ENCODE measurements around the gene SIGLEC15.
"Not testable (repeated sequence)": the region's sequence is repeated elsewhere in the genome, so short reads cannot be mapped to it uniquely, and the experiment has no call there.

Gene SIGLEC15

DNA sequence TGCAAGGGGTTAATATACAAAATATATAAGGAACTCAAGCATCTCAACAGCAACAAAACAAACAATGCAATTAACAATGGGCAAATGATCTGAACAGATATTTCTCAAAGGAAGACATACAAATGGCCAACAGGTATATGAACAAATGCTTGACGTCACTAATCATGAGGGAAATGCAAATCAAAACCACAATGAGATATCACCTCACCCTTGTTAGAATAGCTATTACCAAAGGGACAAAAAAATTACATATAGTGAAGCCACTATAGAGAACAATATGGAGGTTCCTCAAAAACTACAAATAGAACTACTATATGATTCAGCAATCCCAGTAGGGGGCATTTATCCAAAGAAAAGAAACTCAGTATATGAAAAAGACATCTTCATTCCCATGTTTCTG is 3.8 kb upstream of the SIGLEC15 start:
- H3K27me3 ChIP-seq (ENCODE audit: insufficient read depth, low read depth, severe bottlenecking) = peaks cover 81% of the 10 kb centered on the region
- no peak for DNase-seq
- TF ChIP-seq, protein P1, sequence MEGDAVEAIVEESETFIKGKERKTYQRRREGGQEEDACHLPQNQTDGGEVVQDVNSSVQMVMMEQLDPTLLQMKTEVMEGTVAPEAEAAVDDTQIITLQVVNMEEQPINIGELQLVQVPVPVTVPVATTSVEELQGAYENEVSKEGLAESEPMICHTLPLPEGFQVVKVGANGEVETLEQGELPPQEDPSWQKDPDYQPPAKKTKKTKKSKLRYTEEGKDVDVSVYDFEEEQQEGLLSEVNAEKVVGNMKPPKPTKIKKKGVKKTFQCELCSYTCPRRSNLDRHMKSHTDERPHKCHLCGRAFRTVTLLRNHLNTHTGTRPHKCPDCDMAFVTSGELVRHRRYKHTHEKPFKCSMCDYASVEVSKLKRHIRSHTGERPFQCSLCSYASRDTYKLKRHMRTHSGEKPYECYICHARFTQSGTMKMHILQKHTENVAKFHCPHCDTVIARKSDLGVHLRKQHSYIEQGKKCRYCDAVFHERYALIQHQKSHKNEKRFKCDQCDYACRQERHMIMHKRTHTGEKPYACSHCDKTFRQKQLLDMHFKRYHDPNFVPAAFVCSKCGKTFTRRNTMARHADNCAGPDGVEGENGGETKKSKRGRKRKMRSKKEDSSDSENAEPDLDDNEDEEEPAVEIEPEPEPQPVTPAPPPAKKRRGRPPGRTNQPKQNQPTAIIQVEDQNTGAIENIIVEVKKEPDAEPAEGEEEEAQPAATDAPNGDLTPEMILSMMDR (IDR thresholded peaks at IDR 0.05; ENCODE audit: low read depth, low read length) = no peak
- H3K27ac ChIP-seq = no peak overlapping the region
- H3K9me3 ChIP-seq (ENCODE audit: severe bottlenecking) = no peaks in the 10 kb centered on the region
- H3K4me3 ChIP-seq (ENCODE audit: low read depth, low read length) = no peak overlapping the region
- H3K36me3 ChIP-seq = no peaks in the 10 kb centered on the region

DNA sequence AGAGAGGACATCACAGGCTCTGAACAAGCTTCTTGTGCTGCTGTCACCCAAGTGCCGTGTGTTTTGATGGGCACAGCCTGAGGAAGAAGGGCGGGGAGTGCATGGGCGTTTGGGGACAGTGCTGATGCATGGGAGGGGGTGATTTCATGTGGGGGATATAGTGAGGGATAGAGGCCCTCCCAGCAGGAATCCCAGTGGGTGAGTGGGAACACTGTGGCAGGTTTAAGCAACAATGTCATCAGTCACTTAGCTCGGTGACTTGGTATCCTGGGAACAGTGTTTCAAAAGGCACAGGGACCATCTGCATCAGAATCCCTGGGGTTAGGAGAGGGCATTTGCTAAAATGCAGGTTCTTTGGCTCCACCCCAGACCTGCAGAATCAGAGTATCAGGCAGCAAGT is 609 bp downstream of the SIGLEC15 start:
- no peaks in the 10 kb centered on the region for H3K9me3 ChIP-seq (ENCODE audit: severe bottlenecking)
- TF ChIP-seq, protein P1 (IDR thresholded peaks at IDR 0.05; ENCODE audit: low read depth, low read length) = no peak

DNA sequence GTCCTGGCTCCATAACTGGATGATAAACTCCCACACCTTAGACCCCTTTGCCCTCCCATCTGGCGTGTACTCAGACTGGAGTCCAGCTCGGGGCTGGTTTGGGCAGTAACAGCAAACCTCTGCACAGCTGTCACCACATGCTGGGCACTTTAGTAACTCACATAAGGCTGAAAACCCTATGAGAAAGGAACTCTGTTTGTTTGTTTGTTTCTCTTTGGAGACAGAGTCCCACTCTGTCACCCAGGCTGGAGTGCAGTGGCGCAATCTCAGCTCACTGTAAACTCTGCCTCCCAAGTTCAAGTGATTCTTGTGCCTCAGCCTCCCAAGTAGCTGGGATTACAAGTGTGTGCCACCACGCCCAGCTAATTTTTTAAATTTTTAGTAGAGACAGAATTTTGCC is 1.2 kb downstream of the SIGLEC15 start:
- not testable (repeated sequence) for H3K27ac ChIP-seq; H3K9me3 ChIP-seq (ENCODE audit: severe bottlenecking); DNase-seq; H3K36me3 ChIP-seq; H3K4me3 ChIP-seq (ENCODE audit: low read depth, low read length)
- H3K27me3 ChIP-seq (ENCODE audit: insufficient read depth, low read depth, severe bottlenecking) = peaks cover 91% of the 10 kb centered on the region

More for the DNA sequence above, 609 bp downstream of the SIGLEC15 start:
- H3K27me3 ChIP-seq (ENCODE audit: insufficient read depth, low read depth, severe bottlenecking) = peaks cover 90% of the 10 kb centered on the region
- no peak overlapping the region for H3K27ac ChIP-seq
- DNase-seq = no peak
- no peak overlapping the region for H3K4me3 ChIP-seq (ENCODE audit: low read depth, low read length)
- H3K36me3 ChIP-seq = no peaks in the 10 kb centered on the region

DNA sequence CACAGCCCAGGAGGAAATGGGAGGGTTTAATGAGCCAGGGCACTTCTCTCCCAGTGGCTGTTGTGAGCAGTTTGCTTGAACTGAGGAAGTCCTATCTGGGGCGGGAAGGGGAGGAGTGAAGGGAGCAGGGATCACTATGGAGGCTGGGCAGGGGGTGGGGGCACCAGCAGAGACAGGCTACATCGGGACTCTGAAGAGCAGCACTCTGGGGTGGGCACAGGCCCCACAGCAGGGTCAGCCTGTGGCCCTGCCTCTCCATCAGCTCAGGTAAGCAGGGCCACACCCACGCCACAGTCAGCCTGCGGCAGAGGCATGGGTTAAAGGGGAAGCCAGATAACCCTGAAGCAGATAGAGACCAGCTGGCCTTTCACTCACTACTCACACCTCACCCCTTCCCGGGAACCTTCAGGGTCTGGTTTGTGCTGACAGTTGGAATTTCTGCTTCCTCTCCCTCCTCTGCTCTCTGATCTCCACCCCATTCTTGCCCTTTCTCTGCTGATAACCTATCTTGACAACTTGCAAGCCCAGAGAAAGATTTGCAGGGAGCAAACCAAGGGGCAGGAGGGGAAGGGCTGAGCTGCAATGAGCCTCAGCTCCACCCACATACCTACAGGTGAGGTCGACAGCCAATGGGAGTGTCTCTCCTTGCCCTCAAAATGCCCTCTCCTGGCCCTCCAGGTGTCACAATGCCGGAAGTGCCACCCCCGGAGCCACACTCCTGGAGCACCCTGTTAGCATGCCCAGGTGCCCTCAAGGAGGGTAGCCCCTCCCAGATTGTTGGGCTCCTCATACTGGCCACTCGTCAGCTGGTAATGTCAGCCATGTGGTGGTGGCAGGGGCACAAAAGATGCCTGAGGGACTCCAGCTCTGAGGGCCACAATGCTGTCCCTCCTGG is 3.7 kb downstream of the SIGLEC15 start:
- peaks cover 91% of the 10 kb centered on the region for H3K27me3 ChIP-seq (ENCODE audit: insufficient read depth, low read depth, severe bottlenecking)
- H3K36me3 ChIP-seq = no peaks in the 10 kb centered on the region
- TF ChIP-seq, protein P1 (IDR thresholded peaks at IDR 0.05; ENCODE audit: low read depth, low read length) = no peak
- H3K27ac ChIP-seq = no peak overlapping the region
- no peak for DNase-seq
- no peak overlapping the region for H3K4me3 ChIP-seq (ENCODE audit: low read depth, low read length)
- peaks cover 2% of the 10 kb centered on the region for H3K9me3 ChIP-seq (ENCODE audit: severe bottlenecking)

DNA sequence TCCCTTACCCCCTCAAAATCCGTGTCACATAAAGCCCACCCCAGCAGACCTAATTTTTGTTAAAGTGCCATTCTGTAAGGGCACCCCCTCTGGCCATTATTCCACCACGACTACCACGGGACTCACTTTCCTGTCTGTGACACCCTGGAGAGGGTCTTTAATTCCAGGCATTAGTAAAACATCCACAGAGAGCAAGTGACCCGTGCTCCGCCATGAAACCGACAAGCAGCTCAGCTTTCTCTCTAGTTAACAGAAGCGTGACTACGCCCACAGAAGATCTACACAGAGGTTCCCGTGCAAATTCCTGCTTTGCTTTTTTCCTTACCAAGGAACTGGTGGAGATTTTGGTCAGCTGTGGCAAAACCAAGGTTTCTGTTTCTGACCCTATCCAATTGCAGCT is 4.4 kb downstream of the SIGLEC15 start:
- TF ChIP-seq, protein P1 (IDR thresholded peaks at IDR 0.05; ENCODE audit: low read depth, low read length) = no peak
- no peak for DNase-seq

DNA sequence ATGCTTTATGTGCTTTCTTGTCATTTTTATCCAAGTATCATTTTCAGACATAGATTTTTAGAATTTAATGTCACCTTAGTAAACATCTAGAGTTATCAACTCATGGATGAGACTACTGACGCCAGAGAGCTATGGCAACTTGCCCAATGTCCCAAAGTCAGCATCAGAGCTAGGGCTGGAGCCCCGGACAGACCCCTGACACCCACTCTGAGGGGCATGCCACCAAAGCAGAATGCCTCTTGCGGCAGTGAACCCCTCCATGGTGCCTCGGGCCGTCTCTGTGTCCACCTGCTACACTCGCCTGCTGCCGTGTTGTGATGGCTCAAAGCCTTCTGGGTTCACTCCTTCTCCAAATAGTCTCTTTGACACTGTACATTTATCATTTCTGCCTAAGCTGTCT is 5.4 kb downstream of the SIGLEC15 start:
- H3K27ac ChIP-seq = no peak overlapping the region
- no peaks in the 10 kb centered on the region for H3K36me3 ChIP-seq
- peaks cover 92% of the 10 kb centered on the region for H3K27me3 ChIP-seq (ENCODE audit: insufficient read depth, low read depth, severe bottlenecking)
- peaks cover 3% of the 10 kb centered on the region for H3K9me3 ChIP-seq (ENCODE audit: severe bottlenecking)
- DNase-seq = no peak
- no peak overlapping the region for H3K4me3 ChIP-seq (ENCODE audit: low read depth, low read length)
- TF ChIP-seq, protein P1 (IDR thresholded peaks at IDR 0.05; ENCODE audit: low read depth, low read length) = no peak

More for the DNA sequence above, 4.4 kb downstream of the SIGLEC15 start:
- H3K27ac ChIP-seq = no peak overlapping the region
- H3K36me3 ChIP-seq = no peaks in the 10 kb centered on the region
- H3K27me3 ChIP-seq (ENCODE audit: insufficient read depth, low read depth, severe bottlenecking) = peaks cover 90% of the 10 kb centered on the region
- peaks cover 3% of the 10 kb centered on the region for H3K9me3 ChIP-seq (ENCODE audit: severe bottlenecking)
- H3K4me3 ChIP-seq (ENCODE audit: low read depth, low read length) = no peak overlapping the region
